ENCODE measurements around the gene ERMP1. TPM values are rescaled to one million over a fixed set of nuclear protein-coding genes. Genes with fewer than 3 reads are reported as not detected.

ERMP1 gene
- polyA plus RNA-seq, 1 of the 3 experiments (the other 2 are of a cell fraction): 5.9 TPM

DNA sequence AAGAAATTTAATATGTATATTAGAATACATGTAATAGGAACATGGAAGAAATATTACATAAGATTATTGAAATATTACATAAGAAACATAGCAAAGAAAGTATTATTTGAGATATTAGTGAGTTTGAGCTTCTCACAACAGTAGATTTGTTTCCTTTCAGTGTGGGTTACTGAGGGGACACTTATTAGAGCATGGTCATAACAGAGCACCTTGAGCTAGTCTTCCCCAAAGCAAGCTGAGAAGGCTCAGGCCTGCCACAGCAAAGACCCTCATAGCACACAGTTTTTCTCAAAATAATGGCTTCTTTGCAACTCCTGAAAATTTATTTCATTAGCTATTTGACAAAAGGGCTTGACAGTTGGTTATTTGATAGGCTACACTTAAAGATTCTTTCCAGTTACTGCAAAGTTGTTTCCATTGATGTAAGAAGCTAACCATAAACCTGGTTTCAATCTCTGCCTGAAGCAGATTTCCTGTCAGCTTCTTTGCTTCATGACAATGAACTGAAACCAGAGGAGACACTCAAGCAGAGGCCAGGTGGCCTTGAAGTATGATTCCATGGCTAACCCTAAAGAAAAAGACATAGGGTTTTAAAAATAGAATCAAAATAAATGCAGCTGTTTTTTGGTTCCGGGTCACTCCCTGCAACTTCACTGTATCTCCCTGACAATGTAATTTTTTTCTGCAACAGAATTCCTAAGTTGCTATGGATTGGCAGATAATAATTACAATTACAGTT, 68.6 kb downstream of the ERMP1 start (continued):
- TF ChIP-seq RFX5 (IDR thresholded peaks at IDR 0.05; ENCODE audit: low read length): no peak

DNA sequence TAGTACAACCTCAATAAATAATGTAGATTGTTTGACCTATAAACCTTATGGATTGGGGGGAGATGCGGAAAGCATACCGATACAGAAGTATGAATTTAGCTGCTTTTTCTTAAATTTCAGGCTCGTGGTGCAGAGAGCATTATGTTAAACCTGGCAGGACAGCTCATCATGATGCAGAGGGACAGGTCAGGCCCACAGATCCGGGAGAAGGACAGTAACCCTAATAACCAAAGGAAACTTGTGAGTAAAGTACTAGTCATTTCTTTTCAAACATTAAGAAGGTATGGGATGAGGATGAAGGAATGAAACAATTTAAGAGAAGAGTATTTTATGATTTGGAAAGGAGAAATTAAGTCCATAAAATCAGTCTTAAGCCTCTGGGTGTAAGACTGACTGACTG, 70.5 kb downstream of the ERMP1 start:
- Histone ChIP-seq H2AFZ (ENCODE audit: low read depth) (no peak overlapping the region), H4K20me1 (ENCODE audit: insufficient read depth) (no peaks in the 10 kb centered on the region), H3K4me1 (ENCODE audit: control insufficient read depth in 1 of 2, insufficient read depth in 2 of 2, low read depth in 1 of 2, low read length in 1 of 2) (no peaks in the 10 kb centered on the region), H3K27ac (ENCODE audit: low read depth in 2 of 2, low read length in 1 of 2) (no peak overlapping the region), H3F3A (replicated peaks; ENCODE audit: insufficient read depth) (peaks cover 15% of the 10 kb centered on the region), H3K9me2 (no peaks in the 10 kb centered on the region), H3K9ac (no peak overlapping the region), H3K79me2 (ENCODE audit: insufficient read depth) (no peaks in the 10 kb centered on the region), H3K4me3 (ENCODE audit: low read depth in 2 of 2, low read length in 1 of 2) (no peak overlapping the region), H3K27me3 (ENCODE audit: insufficient read depth) (no peaks in the 10 kb centered on the region), H3K4me2 (no peak overlapping the region), H3K9me3 (no peaks in the 10 kb centered on the region), H3K36me3 (replicated peaks in 1 of 2; ENCODE audit: control insufficient read depth in 1 of 2, insufficient read depth in 2 of 2, low read length in 1 of 2) (peaks cover 77 to 83% of the 10 kb centered on the region in 2 experiments)
- DNase-seq: no peak
- POLR2A ChIA-PET: no interaction called here
- TF ChIP-seq FOXJ3 (CRISPR knock-in tag; IDR thresholded peaks at IDR 0.05) (no peak), GATA2 (CRISPR knock-in tag; IDR thresholded peaks at IDR 0.05) (no peak), RCOR1 (IDR thresholded peaks at IDR 0.05; ENCODE audit: low read length) (no peak), TEAD4 (IDR thresholded peaks at IDR 0.05; ENCODE audit: borderline replicate concordance, insufficient read depth) (no peak), EZH2phosphoT487 (IDR thresholded peaks at IDR 0.05; ENCODE audit: borderline replicate concordance, low read depth) (no peak), JUND (IDR thresholded peaks at IDR 0.05) (no peak), EP300 (IDR thresholded peaks at IDR 0.05; ENCODE audit: borderline replicate concordance in 1 of 2, low read depth in 1 of 2, low read length in 1 of 2) (no peak), SIN3A (IDR thresholded peaks at IDR 0.05; ENCODE audit: borderline replicate concordance, low read depth, low read length) (no peak), RFX5 (IDR thresholded peaks at IDR 0.05; ENCODE audit: low read length) (no peak), MXI1 (IDR thresholded peaks at IDR 0.05; ENCODE audit: low read depth, low read length) (no peak), SMC3 (IDR thresholded peaks at IDR 0.05; ENCODE audit: low read depth, low read length) (no peak), GABPA (IDR thresholded peaks at IDR 0.05; ENCODE audit: low read depth) (no peak)
- TF ChIP-seq, protein P1, sequence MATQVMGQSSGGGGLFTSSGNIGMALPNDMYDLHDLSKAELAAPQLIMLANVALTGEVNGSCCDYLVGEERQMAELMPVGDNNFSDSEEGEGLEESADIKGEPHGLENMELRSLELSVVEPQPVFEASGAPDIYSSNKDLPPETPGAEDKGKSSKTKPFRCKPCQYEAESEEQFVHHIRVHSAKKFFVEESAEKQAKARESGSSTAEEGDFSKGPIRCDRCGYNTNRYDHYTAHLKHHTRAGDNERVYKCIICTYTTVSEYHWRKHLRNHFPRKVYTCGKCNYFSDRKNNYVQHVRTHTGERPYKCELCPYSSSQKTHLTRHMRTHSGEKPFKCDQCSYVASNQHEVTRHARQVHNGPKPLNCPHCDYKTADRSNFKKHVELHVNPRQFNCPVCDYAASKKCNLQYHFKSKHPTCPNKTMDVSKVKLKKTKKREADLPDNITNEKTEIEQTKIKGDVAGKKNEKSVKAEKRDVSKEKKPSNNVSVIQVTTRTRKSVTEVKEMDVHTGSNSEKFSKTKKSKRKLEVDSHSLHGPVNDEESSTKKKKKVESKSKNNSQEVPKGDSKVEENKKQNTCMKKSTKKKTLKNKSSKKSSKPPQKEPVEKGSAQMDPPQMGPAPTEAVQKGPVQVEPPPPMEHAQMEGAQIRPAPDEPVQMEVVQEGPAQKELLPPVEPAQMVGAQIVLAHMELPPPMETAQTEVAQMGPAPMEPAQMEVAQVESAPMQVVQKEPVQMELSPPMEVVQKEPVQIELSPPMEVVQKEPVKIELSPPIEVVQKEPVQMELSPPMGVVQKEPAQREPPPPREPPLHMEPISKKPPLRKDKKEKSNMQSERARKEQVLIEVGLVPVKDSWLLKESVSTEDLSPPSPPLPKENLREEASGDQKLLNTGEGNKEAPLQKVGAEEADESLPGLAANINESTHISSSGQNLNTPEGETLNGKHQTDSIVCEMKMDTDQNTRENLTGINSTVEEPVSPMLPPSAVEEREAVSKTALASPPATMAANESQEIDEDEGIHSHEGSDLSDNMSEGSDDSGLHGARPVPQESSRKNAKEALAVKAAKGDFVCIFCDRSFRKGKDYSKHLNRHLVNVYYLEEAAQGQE (IDR thresholded peaks at IDR 0.05; ENCODE audit: low read depth, low read length): no peak
- TF ChIP-seq, protein P2, sequence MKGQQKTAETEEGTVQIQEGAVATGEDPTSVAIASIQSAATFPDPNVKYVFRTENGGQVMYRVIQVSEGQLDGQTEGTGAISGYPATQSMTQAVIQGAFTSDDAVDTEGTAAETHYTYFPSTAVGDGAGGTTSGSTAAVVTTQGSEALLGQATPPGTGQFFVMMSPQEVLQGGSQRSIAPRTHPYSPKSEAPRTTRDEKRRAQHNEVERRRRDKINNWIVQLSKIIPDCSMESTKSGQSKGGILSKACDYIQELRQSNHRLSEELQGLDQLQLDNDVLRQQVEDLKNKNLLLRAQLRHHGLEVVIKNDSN (IDR thresholded peaks at IDR 0.05; ENCODE audit: borderline replicate concordance, low read depth): no peak
- TF ChIP-seq, protein P3, sequence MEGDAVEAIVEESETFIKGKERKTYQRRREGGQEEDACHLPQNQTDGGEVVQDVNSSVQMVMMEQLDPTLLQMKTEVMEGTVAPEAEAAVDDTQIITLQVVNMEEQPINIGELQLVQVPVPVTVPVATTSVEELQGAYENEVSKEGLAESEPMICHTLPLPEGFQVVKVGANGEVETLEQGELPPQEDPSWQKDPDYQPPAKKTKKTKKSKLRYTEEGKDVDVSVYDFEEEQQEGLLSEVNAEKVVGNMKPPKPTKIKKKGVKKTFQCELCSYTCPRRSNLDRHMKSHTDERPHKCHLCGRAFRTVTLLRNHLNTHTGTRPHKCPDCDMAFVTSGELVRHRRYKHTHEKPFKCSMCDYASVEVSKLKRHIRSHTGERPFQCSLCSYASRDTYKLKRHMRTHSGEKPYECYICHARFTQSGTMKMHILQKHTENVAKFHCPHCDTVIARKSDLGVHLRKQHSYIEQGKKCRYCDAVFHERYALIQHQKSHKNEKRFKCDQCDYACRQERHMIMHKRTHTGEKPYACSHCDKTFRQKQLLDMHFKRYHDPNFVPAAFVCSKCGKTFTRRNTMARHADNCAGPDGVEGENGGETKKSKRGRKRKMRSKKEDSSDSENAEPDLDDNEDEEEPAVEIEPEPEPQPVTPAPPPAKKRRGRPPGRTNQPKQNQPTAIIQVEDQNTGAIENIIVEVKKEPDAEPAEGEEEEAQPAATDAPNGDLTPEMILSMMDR (IDR thresholded peaks at IDR 0.05): no peak
- TF ChIP-seq, protein P4, sequence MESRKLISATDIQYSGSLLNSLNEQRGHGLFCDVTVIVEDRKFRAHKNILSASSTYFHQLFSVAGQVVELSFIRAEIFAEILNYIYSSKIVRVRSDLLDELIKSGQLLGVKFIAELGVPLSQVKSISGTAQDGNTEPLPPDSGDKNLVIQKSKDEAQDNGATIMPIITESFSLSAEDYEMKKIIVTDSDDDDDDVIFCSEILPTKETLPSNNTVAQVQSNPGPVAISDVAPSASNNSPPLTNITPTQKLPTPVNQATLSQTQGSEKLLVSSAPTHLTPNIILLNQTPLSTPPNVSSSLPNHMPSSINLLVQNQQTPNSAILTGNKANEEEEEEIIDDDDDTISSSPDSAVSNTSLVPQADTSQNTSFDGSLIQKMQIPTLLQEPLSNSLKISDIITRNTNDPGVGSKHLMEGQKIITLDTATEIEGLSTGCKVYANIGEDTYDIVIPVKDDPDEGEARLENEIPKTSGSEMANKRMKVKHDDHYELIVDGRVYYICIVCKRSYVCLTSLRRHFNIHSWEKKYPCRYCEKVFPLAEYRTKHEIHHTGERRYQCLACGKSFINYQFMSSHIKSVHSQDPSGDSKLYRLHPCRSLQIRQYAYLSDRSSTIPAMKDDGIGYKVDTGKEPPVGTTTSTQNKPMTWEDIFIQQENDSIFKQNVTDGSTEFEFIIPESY (IDR thresholded peaks at IDR 0.05; ENCODE audit: borderline replicate concordance, low read depth): no peak
- TF ChIP-seq, protein P5, sequence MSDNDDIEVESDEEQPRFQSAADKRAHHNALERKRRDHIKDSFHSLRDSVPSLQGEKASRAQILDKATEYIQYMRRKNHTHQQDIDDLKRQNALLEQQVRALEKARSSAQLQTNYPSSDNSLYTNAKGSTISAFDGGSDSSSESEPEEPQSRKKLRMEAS (IDR thresholded peaks at IDR 0.05; ENCODE audit: low read depth): no peak
- WGBS (ENCODE audit: low lambda C conversion rate): 77% methylated on average over 4 of the region's 4 CpGs
- CTCF ChIA-PET: no interaction called here
